ENCODE results near the gene TIE1. TPM values are rescaled to one million over a fixed set of nuclear protein-coding genes. Genes with fewer than 3 reads are reported as not detected.
A peak's percentile ranks its signal among the peaks of the same experiment; 100 is the strongest.

Gene TIE1
- total and polyA plus RNA-seq, 3 donors from 2014 or later, result 10.5 to 16.8 (median 10.9) TPM

- Histone ChIP-seq H3K9me3 (no peaks in the 10 kb centered on the region), H3K36me3 (ENCODE audit: low read depth, missing control alignments) (no peaks in the 10 kb centered on the region), H3K4me1 (no peaks in the 10 kb centered on the region), H3K4me3 (no peak overlapping the region), H3K27ac (no peak overlapping the region), H3K27me3 (no peaks in the 10 kb centered on the region)
- no peak for DNase-seq
- 91 to 94% methylated on average over 7 to 8 of the region's 8 CpGs for WGBS, 2 donors
- TF ChIP-seq CTCF (IDR thresholded peaks at IDR 0.05), result no peak
- no peak for TF ChIP-seq POLR2A (IDR thresholded peaks at IDR 0.05)
- intact Hi-C loops (cut with DNase I; ENCODE audit: low total_unique reads), result no loop called here
These were observed 46.9 kb upstream of the TIE1 start for GRCh38 chr1:43253876-43254275.

- WGBS, 2 donors, result 72 to 73% methylated on average over 10 of the region's 10 CpGs
- Histone ChIP-seq H3K27ac (no peak overlapping the region), H3K36me3 (ENCODE audit: low read depth, missing control alignments) (no peaks in the 10 kb centered on the region), H3K4me1 (no peaks in the 10 kb centered on the region), H3K4me3 (no peak overlapping the region), H3K9me3 (no peaks in the 10 kb centered on the region), H3K27me3 (no peaks in the 10 kb centered on the region)
- intact Hi-C loops (cut with DNase I; ENCODE audit: low total_unique reads), result no loop called here
- no peak for DNase-seq
- TF ChIP-seq POLR2A (IDR thresholded peaks at IDR 0.05) (no peak), CTCF (IDR thresholded peaks at IDR 0.05) (no peak)
These were observed 45.2 kb upstream of the TIE1 start for GRCh38 chr1:43255438-43256210.

- Histone ChIP-seq H3K27me3 (no peaks in the 10 kb centered on the region), H3K27ac (no peak overlapping the region), H3K9me3 (no peaks in the 10 kb centered on the region), H3K36me3 (ENCODE audit: low read depth, missing control alignments) (no peaks in the 10 kb centered on the region), H3K4me3 (no peak overlapping the region), H3K4me1 (no peaks in the 10 kb centered on the region)
- 88 to 91% methylated on average over 8 of the region's 8 CpGs for WGBS, 2 donors
- intact Hi-C loops (cut with DNase I; ENCODE audit: low total_unique reads), result no loop called here
- TF ChIP-seq CTCF (IDR thresholded peaks at IDR 0.05) (no peak), POLR2A (IDR thresholded peaks at IDR 0.05) (no peak)
- peak; percentile 6 for DNase-seq
These were observed 43.9 kb upstream of the TIE1 start for GRCh38 chr1:43256675-43257570.

GRCh38 chr1:43258370-43258769 lies 42.4 kb upstream of the TIE1 start:
- Histone ChIP-seq H3K36me3 (ENCODE audit: low read depth, missing control alignments) (no peaks in the 10 kb centered on the region), H3K4me3 (no peak overlapping the region), H3K9me3 (no peaks in the 10 kb centered on the region), H3K27ac (no peak overlapping the region), H3K4me1 (no peaks in the 10 kb centered on the region), H3K27me3 (no peaks in the 10 kb centered on the region)
- 67 to 70% methylated on average over 3 of the region's 3 CpGs for WGBS, 2 donors
- intact Hi-C loops (cut with DNase I; ENCODE audit: low total_unique reads), result no loop called here
- TF ChIP-seq CTCF (IDR thresholded peaks at IDR 0.05) (no peak), POLR2A (IDR thresholded peaks at IDR 0.05) (no peak)
- peak; percentile 5 for DNase-seq
